ENCODE measurements around the gene SLIT3.

SLIT3 gene

GRCh38 chr5:168817591-168817990 lies 483.3 kb downstream of the SLIT3 start:
- no peak for DNase-seq

GRCh38 chr5:168816661-168817060 lies 484.3 kb downstream of the SLIT3 start:
- no peak for DNase-seq

GRCh38 chr5:168813184-168813968 lies 487.6 kb downstream of the SLIT3 start:
- no peak for DNase-seq

- DNase-seq, result no peak
Measured at GRCh38 chr5:168810641-168811040, 490.3 kb downstream of the SLIT3 start.

GRCh38 chr5:168809218-168809617 lies 491.7 kb downstream of the SLIT3 start:
- no peak for DNase-seq

GRCh38 chr5:168808051-168808616 lies 492.8 kb downstream of the SLIT3 start:
- no peak for DNase-seq

GRCh38 chr5:168807287-168807686 lies 493.7 kb downstream of the SLIT3 start:
- DNase-seq, result no peak

- no peak for DNase-seq
Measured at GRCh38 chr5:168803541-168803940, 497.4 kb downstream of the SLIT3 start.

- no peak for DNase-seq
Measured at GRCh38 chr5:168802337-168802736, 498.6 kb downstream of the SLIT3 start.

- no peak for DNase-seq
Measured at GRCh38 chr5:168801567-168801966, 499.4 kb downstream of the SLIT3 start.

- no peak for DNase-seq
Measured at GRCh38 chr5:168800701-168801100, 500.2 kb downstream of the SLIT3 start.

GRCh38 chr5:168798065-168799023 lies 502.6 kb downstream of the SLIT3 start:
- DNase-seq, result no peak

- no peak for DNase-seq
Measured at GRCh38 chr5:168796593-168797580, 504.1 kb downstream of the SLIT3 start.

GRCh38 chr5:168796000-168796399 lies 504.9 kb downstream of the SLIT3 start:
- DNase-seq, result no peak

- DNase-seq, result no peak
Measured at GRCh38 chr5:168793841-168794837, 506.8 kb downstream of the SLIT3 start.

- DNase-seq, result no peak
Measured at GRCh38 chr5:168792678-168793077, 508.3 kb downstream of the SLIT3 start.

GRCh38 chr5:168790671-168791250 lies 510.2 kb downstream of the SLIT3 start:
- peak in 1 of 2 experiments; percentile 4 for DNase-seq

- no peak for DNase-seq
Measured at GRCh38 chr5:168790002-168790635, 510.8 kb downstream of the SLIT3 start.

GRCh38 chr5:168788786-168789185 lies 512.2 kb downstream of the SLIT3 start:
- DNase-seq, result no peak

GRCh38 chr5:168788107-168788506 lies 512.8 kb downstream of the SLIT3 start:
- no peak for DNase-seq

All from Kasumi-1 (cell line).